Kidney epithelial cell (primary cell): ENCODE results near the gene DLG2. TPM values are rescaled to one million over a fixed set of nuclear protein-coding genes. Genes with fewer than 3 reads are reported as not detected.
"Not testable (repeated sequence)": the region's sequence is repeated elsewhere in the genome, so short reads cannot be mapped to it uniquely, and the experiment has no call there.

Experiments
- DNase-seq: peaks from one replicate; pipeline ENCODE4 v3.0.0-alpha.2; 2010; ENCODE audit warnings: low read depth
- H3K27me3 ChIP-seq: 2 replicates; pipeline ENCODE4 v1.6.0; 2011; ENCODE audit warnings: low read length; ENCODE audit not compliant: control insufficient read depth, insufficient read depth
- H3K36me3 ChIP-seq: 2 replicates; pipeline ENCODE4 v1.5.1; 2011; ENCODE audit warnings: low read length; ENCODE audit not compliant: control insufficient read depth, insufficient read depth
- H3K4me3 ChIP-seq: 2 replicates; pipeline ENCODE4 v1.5.1; 2011; ENCODE audit warnings: low read depth, mild to moderate bottlenecking, control low read depth, low read length
- CTCF ChIP-seq: IDR thresholded peaks from 2 replicates; pipeline ENCODE4 v1.5.1; 2011; ENCODE audit warnings: mild to moderate bottlenecking, moderate library complexity, low read length, control low read depth, inconsistent platforms; ENCODE audit not compliant: insufficient read depth, poor library complexity, severe bottlenecking
- total RNA-seq: library from RNA; depleted of rRNA; stranded (reverse); fragments of >200 nt; gene quantifications from 2 replicates; pipeline ENCODE4 v1.2.3, GENCODE V29; 2015

Gene DLG2
- total RNA-seq, 1 donor from 2014 or later: 0.75 TPM

GRCh38 chr11:85620256-85620655 is 6.9 kb downstream of the DLG2 start:
- H3K27me3 ChIP-seq: no peaks in the 10 kb centered on the region
- no peak for TF ChIP-seq CTCF
- no peaks in the 10 kb centered on the region for H3K36me3 ChIP-seq
- H3K4me3 ChIP-seq: no peak overlapping the region
- DNase-seq: no peak

GRCh38 chr11:85619499-85619898 is 7.6 kb downstream of the DLG2 start:
- H3K27me3 ChIP-seq: no peaks in the 10 kb centered on the region
- TF ChIP-seq CTCF: no peak
- no peak overlapping the region for H3K4me3 ChIP-seq
- no peak for DNase-seq
- H3K36me3 ChIP-seq: no peaks in the 10 kb centered on the region

GRCh38 chr11:85611643-85612042 is 15.5 kb downstream of the DLG2 start:
- H3K27me3 ChIP-seq, H3K4me3 ChIP-seq, DNase-seq, H3K36me3 ChIP-seq: not testable (repeated sequence)

GRCh38 chr11:85609286-85609685 is 17.9 kb downstream of the DLG2 start:
- DNase-seq, H3K27me3 ChIP-seq, H3K36me3 ChIP-seq, H3K4me3 ChIP-seq: not testable (repeated sequence)

- H3K36me3 ChIP-seq, H3K4me3 ChIP-seq, H3K27me3 ChIP-seq, DNase-seq: not testable (repeated sequence)
These were observed 18.5 kb downstream of the DLG2 start for GRCh38 chr11:85608621-85609020.

- not testable (repeated sequence) for H3K27me3 ChIP-seq, H3K36me3 ChIP-seq, DNase-seq, H3K4me3 ChIP-seq
These were observed 20.9 kb downstream of the DLG2 start for GRCh38 chr11:85606237-85606636.

GRCh38 chr11:85603220-85603619 is 23.9 kb downstream of the DLG2 start:
- DNase-seq: no peak
- no peak for TF ChIP-seq CTCF
- H3K36me3 ChIP-seq: no peaks in the 10 kb centered on the region
- H3K27me3 ChIP-seq: no peaks in the 10 kb centered on the region
- no peak overlapping the region for H3K4me3 ChIP-seq

- TF ChIP-seq CTCF: no peak
- no peak for DNase-seq
- H3K4me3 ChIP-seq: no peak overlapping the region
- no peaks in the 10 kb centered on the region for H3K36me3 ChIP-seq
- H3K27me3 ChIP-seq: no peaks in the 10 kb centered on the region
These were observed 24.5 kb downstream of the DLG2 start for GRCh38 chr11:85602526-85603213.
